G401.6 (cell line): ENCODE results near the gene PGM1.

Experiments used
- FAIRE-seq: peaks from 2 replicates; lab custom pipeline; 2012; peaks lifted over from hg19 to GRCh38; lab: Jason Lieb, UNC

Gene PGM1

DNA sequence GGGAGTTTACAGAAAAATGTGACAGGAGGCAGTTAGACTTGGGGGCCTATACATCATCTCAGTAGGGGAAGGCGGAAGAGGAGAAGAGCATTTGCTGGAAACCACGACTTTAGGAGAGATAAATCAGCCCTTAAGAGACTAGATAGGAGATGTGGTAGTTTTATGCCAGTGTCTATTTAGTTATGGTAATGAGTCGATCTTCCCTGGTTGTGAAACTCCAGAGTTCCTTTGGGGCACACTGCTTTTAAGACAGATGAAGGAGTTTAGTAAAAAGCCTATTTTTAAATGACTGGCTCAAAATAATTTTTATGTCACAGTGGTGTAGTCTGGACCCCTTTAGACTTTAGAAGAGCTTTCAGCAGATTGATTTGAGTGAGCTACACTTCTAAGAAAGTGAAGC is 7.8 kb downstream of the PGM1 start:
- FAIRE-seq: no peak

DNA sequence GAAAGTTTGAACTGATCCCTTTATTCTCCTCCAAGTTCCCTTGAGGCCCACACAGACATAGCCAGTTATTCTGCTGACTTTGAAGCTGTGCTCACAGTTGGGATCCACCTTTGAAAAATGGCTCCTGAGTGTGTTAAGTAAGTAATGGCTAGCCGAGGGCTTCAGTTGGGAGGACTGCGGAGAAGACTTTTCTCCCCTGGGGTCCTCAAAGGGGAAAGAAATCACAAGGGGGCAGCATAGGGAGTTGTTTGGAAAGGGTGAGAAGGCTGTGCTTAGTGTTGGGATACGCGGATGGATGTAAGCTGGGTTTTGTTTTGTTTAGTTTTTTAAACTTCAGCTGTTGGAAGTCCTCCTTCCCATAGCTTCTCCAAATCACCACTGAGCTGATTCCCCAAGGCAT is 8.3 kb downstream of the PGM1 start:
- FAIRE-seq: no peak

DNA sequence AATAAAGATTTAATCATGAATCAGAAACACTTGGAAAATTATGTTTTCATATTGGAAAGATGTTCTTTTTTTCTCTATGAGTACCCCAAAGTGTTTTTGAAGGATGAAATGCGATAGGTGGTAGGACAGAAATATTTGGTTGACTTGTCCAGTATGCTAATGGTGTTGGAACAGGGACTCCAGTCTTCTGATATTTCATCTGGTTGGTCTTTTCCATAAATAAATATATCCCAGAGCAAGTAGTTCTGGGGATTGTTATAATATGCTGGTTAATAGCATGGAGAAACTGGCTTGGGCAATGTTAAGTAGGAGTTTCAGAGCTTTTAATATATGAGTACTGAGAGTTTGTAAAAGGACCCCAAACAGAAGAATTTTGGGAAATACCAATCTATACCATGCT is 8.7 kb downstream of the PGM1 start:
- FAIRE-seq: no peak

DNA sequence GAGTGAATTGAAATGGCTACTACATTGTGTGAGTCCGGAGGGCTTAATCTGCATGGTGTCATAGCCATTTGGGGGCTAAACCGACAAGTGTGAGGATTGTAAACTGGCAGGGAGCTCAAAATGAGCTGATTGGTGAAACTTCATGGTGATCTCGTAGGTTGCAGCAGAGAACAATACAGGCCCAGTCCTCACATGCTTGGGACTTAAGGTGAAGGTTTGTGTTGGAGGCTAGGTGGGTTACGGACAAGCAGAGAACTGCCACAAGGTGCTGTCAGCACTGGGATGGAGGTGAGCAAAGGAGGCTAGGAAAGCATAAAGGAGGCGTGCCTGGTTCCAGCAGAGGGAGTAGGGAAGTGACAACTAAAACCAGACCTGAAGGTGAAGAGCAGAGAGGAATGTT is 9.4 kb downstream of the PGM1 start:
- no peak for FAIRE-seq

DNA sequence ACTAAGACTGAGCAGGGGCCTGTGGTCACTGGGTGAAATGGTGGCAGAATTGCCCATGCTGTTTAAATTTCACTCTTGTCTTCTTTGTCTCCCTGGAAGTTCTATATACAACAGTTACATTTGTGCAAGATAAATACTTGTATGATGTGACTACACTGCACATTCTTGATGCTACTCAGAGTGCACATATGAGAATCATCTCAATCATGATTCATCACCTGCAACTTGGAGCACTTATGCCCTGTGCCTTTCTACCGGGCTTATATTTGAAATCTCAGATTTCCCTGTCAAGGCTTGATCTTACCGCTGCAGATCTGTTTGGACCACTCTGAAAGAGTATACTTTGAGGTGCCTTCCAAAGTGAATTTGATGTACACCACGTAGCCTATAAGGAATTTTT is 10.6 kb downstream of the PGM1 start:
- FAIRE-seq: no peak

DNA sequence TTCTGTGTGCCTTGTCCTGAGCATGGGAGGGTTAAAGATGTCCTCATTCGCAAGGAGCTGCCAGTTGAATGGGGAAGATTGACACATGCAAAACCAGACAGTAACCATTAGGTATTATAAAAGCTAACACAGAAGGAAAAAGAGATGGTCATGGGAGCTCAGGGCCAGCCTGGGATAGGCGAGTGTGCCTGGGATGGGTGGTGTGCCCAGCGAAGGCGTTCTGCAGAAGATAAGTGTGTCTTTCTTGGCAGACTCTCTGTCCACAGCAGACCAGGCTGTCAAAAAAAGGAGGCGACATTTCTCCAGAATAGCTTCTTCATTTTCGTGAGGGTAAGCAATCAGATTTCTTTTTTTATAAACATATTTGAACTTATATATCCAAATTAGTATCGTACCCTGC is 14.1 kb downstream of the PGM1 start:
- no peak for FAIRE-seq

DNA sequence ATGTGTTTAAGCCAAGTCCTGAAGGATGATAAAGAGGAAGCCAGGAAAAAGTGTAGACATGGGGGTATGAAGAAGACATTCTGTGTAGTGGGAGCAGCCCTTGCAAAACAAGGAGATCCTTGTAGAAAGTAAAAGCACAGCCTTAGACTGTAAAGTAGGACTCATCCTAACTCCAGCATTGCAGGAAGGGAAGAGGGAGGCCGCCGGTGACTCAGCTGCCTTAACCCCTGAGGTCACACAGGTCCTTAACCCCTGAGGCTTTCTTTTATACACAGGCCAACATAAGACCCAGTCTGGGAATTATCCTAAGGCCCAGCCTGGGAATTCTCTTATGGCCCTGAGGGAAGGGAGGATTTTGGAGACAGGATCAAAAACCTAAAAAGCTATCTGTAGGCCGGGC is 18.0 kb downstream of the PGM1 start:
- no peak for FAIRE-seq

DNA sequence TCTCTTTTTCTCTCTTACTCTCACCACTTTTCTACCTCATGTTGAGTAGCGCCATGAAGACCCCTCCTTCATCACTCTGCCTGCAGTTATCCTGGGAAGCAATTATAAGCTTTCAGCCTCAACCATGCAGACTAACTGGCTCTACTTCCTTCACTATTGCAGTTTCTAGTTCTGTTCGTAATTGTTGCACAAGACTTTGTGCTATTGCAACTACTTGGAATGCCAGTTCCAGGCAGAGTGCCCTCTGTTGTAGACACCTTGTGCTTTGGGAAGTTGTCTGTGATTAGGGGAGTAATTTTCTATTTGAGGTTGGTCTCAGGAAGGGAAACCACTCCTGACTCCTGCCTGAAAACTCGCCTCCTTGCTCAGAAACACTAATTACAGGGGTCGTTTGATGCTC is 19.4 kb downstream of the PGM1 start:
- no peak for FAIRE-seq

DNA sequence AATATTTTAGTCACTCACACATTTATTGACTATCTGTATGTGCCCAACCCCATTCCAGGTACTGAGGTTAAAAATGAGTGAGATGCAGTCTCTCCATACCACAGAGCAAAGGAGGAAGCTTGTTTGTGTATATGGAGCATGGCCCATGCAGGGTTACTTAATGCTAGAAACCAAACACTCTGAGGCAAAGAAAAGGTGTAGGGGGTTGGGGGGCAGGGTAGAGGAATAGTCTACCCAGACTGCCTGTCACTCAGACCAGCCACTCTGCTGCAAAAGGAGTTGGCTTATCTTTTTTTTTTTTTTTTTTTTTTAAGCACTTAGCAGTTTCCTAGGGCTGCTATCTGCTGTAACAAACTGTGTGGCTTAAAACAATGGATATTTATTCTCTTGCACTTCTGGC is 19.8 kb downstream of the PGM1 start:
- FAIRE-seq: no peak

DNA sequence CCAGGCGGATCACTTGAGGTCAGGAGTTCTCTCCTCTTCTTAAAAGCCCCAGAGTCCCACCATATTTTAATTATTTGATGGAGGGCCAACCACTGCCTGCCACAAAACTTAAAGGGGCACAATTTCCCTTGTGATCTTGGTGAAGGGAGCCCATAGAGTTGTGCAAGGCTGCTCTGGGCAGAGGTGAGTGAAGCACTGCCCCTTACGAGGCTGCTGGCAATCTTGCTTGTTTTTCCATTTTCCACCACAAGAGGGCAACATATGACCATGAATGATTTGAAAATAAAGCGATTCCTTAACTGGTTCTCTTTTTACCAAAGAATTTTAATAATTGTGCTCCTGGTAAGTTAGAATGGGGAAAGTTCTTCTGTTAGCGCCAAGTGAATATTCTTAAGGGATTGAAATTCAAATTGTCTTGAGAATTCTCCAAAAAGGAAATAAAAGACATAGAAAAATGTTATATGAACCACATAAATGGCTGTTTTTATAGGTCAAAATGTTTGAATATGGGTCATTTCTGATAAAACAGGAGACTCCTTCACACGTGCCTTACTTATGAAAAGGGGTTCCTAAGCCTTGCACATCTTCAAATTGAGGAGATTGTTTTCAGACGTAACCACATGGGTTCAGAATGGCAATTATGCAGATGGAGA is 22.7 kb downstream of the PGM1 start:
- peak; percentile 92 for FAIRE-seq

DNA sequence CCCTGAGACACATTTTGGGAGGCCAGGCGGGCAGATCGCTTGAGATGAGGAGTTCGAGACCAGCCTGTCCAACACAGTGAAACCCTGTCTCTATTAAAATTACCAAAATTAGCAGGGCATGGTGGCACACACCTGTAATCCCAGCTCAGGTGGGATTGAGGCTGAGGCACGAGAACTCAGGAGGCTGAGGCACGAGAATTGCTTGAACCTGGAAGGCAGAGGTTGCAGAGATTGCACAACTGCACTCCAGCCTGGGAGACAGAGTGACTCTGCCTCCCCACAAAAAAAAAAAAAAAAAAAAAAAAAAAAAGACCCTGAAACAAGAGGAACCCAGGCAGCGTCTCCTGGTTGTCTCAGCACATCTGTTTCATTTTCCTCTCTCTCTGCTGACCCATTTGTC is 24.2 kb downstream of the PGM1 start:
- no peak for FAIRE-seq

DNA sequence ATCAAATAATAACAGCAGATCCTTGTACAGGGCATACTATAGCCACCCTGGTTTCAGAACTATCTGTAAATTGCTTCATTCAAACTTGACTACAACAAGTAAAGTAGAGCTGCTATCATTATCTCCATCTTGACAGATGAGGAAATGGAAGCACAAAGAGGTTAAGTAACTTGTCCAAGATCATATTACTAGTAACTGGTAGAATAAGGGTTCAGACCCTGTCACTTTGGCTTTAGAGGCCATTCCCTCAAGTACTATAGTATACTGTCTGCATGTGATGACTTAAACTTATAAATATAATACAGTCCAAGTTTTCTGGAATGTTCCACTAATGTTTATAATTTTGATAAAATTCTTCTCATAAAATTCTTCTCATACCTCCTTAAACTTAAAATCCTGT is 24.8 kb downstream of the PGM1 start:
- FAIRE-seq: no peak

DNA sequence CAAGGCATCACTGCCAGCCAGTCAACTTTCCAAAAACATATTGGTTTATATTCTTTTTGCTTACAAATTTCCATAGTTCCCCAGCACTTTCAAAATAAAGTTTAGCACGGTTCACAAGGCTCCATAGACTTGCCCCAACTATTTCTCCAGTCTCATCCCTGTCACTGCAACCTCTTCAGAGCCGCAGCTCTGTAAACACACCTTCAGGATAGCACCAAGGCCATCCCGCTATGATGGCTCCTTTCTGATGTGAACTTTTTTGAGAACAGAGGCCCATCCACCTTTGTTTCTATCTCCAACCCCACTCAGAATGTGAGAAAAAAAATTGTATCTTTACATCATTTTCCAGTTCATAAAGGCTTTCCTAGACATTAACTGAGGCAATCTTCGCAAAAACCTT is 26.3 kb downstream of the PGM1 start:
- no peak for FAIRE-seq

DNA sequence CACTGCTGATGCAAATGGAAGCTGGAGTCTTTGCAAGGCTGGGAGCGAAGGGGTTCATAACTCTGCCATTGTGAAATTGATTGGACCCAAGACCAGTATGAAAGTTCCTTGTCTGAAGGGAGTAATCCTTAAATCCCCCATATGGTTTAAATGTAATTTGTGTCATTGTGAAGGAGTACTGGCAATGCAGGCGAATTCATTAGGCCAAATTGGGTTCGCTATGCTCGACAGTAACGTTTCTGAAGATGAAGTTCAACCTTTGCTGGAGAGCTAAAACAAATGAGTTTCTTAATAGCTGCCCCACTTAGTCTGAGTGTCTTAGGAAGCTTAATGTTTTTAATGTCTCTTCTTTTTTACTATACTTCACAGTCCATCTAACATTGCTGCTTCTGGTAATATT is 27.5 kb downstream of the PGM1 start:
- FAIRE-seq: no peak

DNA sequence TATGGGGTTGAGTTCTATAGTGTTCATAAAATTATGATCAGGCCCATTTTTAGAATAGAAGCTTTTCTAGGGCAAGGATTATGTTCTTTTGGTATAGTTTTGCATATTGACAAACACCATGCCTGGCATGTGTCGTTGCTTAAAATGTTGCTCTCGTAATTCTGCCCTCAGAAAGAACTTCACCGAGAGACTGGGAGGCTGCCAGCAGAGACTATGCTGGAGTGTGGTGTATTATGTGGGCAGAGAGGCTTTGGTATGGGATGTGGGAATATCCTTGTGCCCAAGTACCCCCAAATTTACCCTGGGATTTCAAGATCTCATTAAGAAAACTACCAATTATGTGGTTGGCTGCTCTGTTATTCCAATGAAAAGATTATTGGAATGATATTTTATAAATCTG is 27.9 kb downstream of the PGM1 start:
- FAIRE-seq: no peak

DNA sequence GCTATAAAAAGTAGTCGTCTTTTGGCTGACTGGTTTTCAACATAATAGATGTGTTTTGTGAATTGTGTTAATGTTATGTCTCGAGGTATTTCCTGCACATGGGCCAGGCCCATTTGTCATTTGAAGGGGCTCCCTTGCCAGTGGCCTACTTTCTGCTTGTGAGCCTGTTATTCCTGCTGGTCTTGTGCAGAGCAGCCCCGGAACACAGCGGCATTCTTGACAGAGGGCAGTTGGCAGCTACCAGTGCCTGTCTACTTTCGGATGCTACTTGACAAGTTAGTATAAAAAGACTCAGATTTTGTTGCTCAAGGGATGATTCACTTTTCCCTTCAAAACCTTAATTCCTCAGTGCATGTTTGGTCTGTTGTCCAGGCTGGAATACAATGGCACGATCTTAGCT is 28.5 kb downstream of the PGM1 start:
- no peak for FAIRE-seq

DNA sequence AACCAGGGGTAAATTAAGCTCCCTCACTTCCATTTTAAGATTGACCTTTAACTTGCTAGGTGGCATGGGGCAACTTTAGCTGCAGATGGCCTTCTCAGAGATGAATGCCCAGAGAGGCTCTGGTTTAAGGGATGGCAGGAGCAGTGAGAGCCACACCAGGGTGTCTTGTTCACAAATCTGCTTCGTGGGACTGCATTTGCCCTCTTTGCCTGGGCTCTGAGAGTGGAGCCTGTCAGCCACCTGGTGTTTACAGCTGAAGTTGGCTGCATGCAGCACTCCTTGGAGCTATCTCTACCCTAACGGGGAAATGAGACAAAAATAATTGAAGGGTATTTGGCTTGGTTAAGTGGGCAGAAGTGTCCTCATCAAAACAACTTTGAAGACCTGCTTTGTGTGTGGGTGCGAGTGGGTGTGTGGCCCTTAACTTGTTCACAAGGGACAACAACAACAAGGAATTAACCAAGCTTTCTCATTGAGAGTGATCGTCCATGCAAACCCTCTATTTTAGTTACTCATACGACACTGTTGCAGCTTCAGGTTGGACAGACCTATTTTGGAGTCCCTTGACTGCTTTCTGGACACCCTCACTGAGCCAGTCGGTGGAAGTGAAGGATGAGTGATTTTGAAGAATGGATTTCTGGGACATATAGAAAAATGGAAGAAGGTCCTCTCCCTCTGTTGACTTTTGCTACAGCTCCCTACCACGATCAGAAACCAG is 29.8 kb downstream of the PGM1 start:
- no peak for FAIRE-seq

DNA sequence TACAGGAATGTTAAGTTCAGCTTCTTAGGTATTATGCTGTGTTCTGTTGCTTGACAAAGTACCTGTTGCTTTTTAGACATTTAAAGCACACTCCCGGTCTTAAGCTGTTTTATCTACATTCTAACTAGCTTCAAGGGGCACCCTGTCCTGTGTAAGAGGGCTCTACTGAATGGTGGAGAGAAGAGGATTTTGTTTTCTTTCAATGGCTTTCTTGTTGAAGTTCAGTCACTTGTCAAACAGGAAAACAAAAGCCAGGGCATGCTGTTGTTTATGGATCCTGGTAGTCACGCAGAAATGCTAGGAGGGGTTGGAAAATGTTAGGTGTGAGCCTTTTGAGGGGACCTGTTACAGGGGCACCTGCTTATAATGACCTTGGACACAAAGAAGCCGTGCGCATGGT is 30.7 kb downstream of the PGM1 start:
- FAIRE-seq: no peak

DNA sequence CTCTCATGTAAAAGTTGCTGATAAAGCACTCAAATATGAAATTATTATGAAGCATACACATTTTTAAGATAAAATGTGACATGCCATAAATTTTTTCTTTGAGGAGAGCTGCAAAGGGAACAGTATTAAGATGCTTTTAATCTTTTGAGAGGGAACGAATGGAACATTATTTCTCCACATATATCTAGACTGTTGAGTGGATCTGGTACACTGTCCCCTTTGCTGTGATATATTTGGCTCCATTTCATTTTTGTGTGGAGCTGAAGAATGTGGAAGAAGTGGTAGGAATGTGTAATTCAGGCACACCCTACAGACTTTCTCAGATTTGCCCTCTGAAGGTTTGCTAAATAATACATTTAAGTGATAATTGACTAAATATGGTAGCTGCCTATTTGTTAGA is 31.7 kb downstream of the PGM1 start:
- FAIRE-seq: no peak

DNA sequence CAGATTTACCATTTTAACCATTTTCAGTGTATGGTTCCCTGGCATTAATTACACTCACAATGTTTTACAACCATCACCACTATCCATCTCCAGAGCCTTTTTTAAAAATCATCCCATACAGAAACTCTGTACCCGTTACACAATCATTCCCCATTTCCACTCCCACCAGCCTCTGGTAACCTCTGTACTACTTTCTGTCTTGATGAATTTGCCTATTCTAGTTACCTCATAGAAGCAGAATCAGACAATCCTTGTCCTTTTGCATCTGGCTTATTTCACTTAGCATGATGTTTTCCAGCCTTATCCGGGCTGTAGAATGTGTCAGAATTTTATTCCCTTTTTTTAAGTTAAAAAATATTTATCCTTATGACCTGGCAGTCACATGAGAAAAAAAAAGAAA is 33.0 kb downstream of the PGM1 start:
- no peak for FAIRE-seq

DNA sequence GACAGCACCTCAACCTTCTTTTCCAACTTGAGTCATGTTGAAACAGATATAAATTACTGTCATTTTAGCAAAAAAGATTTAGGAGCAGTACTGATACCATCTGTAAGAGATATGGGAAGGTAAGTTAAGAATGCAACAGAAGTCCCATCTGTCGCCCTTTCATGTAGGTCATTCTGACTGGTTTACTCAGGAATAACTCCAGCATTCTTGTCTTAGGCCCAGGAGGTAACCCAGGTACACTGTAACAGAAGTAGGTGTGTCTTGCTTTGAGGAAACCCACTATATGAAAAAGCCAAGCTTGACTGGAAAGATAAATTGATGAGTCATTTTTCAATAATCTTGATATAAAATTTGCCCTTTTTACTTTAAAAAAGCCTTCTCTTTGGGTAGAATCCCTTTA is 35.4 kb downstream of the PGM1 start:
- FAIRE-seq: no peak

DNA sequence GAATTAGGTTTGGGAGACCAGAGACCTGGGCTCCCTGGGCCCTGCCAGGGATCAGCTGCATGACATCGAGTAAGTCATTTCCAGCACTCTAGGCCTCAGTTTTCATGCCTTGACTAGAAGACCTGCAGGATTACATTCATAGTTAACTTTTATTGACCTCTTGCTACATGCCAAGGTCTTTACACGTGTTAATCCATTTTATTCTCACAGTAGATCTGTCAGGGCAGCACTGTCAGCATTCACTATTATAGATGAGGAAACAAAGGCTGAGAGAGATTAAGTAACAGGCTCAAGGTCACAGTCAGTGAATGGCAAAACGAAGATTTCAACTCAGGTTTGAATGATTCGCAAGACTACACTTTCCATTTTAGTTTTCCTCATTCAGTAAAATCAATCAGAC is 37.0 kb downstream of the PGM1 start:
- FAIRE-seq: no peak

DNA sequence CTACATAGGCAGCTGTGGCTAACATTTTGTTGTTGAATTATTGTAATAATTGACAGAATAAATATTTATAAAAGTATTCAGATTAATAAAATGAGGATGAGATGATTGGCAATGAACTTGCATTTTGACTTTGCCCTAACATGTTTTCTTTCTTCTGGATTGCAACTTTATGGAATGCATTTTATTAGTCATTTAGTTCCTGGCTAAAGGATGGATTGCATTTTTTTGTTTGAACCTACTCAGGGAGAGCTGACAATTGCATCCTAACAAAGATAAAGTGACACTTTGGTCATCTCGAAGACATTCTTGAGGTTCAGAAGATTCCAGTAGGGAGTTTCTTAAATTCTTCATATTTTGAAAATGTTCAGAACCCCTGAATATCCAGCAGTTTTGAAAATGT is 37.5 kb downstream of the PGM1 start:
- FAIRE-seq: no peak

DNA sequence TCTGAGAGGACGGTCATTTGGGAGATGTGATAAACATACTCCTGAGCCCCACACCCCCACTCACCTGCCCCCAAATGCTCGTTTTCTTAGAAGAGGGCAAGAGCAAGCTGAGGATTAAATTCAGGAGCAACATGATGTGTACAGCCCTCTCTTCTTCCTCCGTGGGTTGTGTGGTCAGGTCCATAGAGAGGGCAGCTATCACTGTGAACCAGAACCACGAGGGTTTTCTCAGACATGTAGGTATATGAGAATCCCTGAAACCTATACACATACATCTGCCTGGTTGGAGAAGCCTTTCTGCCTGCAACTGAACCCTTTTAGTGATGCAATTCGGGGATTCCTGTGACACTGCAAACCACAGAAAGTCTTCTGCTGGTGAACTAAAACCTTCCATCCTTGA is 38.9 kb downstream of the PGM1 start:
- no peak for FAIRE-seq

DNA sequence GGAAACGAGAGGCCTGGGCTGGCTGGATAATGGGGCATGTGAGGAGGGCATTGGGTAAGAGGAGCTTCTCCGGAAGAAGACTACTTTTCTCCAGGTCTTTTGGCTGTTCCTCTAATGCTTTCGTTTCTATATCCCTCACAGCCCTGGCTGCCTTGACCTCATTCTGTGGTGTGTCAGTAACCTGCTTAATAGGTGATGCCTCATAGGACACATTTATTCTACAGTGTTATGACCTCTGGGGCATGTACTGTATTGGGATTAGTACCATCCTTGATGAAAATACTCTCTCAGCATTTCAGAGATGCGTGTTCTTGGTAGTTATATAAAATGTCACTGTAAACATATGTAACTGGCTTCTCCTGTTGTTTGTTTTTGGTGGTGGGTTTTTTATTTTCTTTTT is 40.1 kb downstream of the PGM1 start:
- no peak for FAIRE-seq
